Measurements from ENCODE around the gene ING1.
A peak's percentile ranks its signal among the peaks of the same experiment; 100 is the strongest.

ING1 gene

DNA sequence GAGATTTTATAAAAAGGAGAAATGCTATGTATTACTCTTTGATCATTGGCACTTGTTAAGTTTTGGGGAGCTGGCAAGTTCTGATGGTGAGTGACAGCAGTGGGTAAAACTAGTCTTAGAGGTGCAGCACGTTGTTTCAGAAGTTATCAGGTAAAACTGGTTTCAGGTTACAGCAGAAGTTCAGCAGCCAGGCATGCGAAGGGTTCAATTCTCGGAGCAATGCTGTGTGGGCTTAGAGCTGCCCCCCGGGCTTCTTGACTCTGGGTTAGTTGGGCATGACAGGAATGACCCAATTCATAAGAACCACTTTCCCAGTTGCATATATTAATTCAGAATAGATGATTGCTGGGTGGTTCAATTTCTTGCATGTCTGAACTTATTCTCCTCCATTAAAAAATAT lies 34.8 kb downstream of the ING1 start:
- TF ChIP-seq, protein P1, sequence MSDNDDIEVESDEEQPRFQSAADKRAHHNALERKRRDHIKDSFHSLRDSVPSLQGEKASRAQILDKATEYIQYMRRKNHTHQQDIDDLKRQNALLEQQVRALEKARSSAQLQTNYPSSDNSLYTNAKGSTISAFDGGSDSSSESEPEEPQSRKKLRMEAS (IDR thresholded peaks at IDR 0.05; ENCODE audit: low read depth, low read length) = no peak
- TF ChIP-seq MYC (IDR thresholded peaks at IDR 0.05; ENCODE audit: low read depth, low read length) = no peak
- TF ChIP-seq, protein P2, sequence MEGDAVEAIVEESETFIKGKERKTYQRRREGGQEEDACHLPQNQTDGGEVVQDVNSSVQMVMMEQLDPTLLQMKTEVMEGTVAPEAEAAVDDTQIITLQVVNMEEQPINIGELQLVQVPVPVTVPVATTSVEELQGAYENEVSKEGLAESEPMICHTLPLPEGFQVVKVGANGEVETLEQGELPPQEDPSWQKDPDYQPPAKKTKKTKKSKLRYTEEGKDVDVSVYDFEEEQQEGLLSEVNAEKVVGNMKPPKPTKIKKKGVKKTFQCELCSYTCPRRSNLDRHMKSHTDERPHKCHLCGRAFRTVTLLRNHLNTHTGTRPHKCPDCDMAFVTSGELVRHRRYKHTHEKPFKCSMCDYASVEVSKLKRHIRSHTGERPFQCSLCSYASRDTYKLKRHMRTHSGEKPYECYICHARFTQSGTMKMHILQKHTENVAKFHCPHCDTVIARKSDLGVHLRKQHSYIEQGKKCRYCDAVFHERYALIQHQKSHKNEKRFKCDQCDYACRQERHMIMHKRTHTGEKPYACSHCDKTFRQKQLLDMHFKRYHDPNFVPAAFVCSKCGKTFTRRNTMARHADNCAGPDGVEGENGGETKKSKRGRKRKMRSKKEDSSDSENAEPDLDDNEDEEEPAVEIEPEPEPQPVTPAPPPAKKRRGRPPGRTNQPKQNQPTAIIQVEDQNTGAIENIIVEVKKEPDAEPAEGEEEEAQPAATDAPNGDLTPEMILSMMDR (IDR thresholded peaks at IDR 0.05; ENCODE audit: low read depth, low read length) = no peak
- no peak for TF ChIP-seq POLR2A (IDR thresholded peaks at IDR 0.05; ENCODE audit: extremely low read depth, insufficient read length)

DNA sequence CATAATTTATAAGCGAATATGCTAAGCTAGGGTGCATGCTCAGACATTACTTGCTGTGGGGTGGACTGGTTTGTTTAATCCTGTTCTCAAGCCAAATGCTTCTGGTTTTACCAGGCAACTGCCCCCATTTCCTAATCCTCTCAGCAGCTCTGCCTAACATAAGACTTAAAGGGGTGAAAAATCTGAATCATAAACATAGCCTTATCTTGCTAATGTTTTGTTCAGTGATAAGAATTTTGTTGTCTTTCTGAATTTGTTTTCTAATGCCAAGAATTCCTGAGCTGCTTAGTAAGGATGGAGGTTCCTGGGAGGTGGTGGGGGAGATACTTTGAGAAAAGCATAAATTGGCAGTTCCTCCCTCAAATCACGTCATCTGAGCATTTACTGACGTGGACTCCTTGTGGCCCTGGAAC lies 42.7 kb downstream of the ING1 start:
- TF ChIP-seq, protein P1 (IDR thresholded peaks at IDR 0.05; ENCODE audit: low read depth, low read length) = no peak
- no peak for TF ChIP-seq POLR2A (IDR thresholded peaks at IDR 0.05; ENCODE audit: extremely low read depth, insufficient read length)
- TF ChIP-seq MYC (IDR thresholded peaks at IDR 0.05; ENCODE audit: low read depth, low read length) = no peak
- DNase-seq (ENCODE audit: low read depth) = no peak
- H3K4me3 ChIP-seq (ENCODE audit: low read depth, low read length) = no peak overlapping the region

More for the DNA sequence above, 34.8 kb downstream of the ING1 start:
- DNase-seq (ENCODE audit: low read depth) = no peak
- no peak overlapping the region for H3K4me3 ChIP-seq (ENCODE audit: low read depth, low read length)

DNA sequence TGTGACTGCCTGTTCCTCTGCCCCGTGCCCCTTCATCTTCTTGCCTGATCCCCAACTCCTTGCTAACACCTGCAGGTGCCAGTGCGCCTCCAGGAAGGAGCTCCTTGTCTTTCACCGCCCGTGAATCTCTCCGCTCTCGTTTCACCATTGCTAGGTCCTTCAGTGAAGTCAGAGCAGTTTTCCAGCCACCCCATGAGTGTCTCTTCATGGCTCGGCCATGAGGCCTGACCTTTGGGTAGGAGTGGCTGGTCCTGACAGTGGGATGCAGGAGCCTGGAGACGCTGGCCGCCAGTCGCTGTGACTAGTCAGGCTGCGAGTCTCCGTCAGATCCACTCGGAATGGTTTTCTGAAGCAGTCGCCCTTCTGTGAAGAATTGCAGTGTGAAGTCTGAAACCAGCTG lies 43.8 kb downstream of the ING1 start:
- TF ChIP-seq POLR2A (IDR thresholded peaks at IDR 0.05; ENCODE audit: extremely low read depth, insufficient read length) = no peak
- TF ChIP-seq, protein P2 (IDR thresholded peaks at IDR 0.05; ENCODE audit: low read depth, low read length) = no peak
- no peak for TF ChIP-seq MYC (IDR thresholded peaks at IDR 0.05; ENCODE audit: low read depth, low read length)
- TF ChIP-seq, protein P1 (IDR thresholded peaks at IDR 0.05; ENCODE audit: low read depth, low read length) = no peak
- H3K4me3 ChIP-seq (ENCODE audit: low read depth, low read length) = no peak overlapping the region
- no peak for DNase-seq (ENCODE audit: low read depth)

DNA sequence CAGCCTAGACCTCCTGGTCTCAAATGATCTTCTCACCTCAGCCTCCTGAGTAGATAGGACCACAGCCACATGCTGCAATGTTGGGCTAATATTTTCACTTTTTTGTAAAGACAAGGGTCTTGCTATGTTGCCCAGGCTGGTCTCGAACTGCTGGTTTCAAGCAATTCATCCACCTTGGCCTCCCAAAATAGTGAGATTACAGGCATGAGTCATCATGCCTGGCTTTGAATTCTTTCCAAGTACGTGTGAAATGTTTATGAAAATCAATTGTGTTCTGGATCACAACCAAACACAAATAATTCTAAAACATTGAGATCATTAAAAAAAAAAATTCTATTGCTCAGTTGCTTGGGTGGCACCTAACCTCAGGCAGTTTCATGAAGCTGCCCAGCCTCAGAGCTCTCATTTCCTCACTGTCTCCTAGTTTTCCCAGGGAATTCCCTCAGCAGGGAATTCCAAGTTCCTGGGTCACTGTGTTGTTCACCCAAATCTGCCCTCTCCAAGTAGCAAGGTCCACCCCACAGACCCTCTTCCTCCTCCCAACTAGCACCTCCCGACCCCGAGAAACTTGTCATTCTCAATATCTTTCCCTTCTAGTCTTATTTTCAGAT lies 44.8 kb downstream of the ING1 start:
- no peak for DNase-seq (ENCODE audit: low read depth)
- TF ChIP-seq MYC (IDR thresholded peaks at IDR 0.05; ENCODE audit: low read depth, low read length) = no peak
- TF ChIP-seq, protein P2 (IDR thresholded peaks at IDR 0.05; ENCODE audit: low read depth, low read length) = no peak
- TF ChIP-seq, protein P1 (IDR thresholded peaks at IDR 0.05; ENCODE audit: low read depth, low read length) = no peak
- TF ChIP-seq POLR2A (IDR thresholded peaks at IDR 0.05; ENCODE audit: extremely low read depth, insufficient read length) = no peak

DNA sequence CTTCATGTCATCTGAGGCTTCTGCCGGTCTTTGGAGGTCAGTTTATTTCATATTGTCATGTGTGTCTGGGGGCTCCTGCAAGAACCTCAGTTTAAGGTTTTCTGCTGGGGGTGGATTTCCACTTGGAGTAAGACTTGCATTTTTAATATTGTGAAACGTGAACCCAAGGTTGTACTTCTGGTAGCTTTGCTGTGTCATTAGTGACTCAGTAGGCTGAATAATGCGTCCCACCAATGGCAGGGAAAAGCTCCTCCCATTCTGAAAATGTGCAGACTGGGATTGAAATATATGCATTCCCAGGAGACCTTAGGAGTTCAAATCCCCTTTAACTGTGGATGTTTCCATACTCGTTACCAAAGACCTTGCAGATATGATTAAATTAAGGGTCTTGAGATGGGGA lies 46.2 kb downstream of the ING1 start:
- TF ChIP-seq, protein P2 (IDR thresholded peaks at IDR 0.05; ENCODE audit: low read depth, low read length) = no peak
- TF ChIP-seq POLR2A (IDR thresholded peaks at IDR 0.05; ENCODE audit: extremely low read depth, insufficient read length) (no peak), MYC (IDR thresholded peaks at IDR 0.05; ENCODE audit: low read depth, low read length) (no peak)
- TF ChIP-seq, protein P1 (IDR thresholded peaks at IDR 0.05; ENCODE audit: low read depth, low read length) = no peak
- DNase-seq (ENCODE audit: low read depth) = peak; percentile 6
- no peak overlapping the region for H3K4me3 ChIP-seq (ENCODE audit: low read depth, low read length)

More for the DNA sequence above, 44.8 kb downstream of the ING1 start:
- H3K4me3 ChIP-seq (ENCODE audit: low read depth, low read length) = no peak overlapping the region

DNA sequence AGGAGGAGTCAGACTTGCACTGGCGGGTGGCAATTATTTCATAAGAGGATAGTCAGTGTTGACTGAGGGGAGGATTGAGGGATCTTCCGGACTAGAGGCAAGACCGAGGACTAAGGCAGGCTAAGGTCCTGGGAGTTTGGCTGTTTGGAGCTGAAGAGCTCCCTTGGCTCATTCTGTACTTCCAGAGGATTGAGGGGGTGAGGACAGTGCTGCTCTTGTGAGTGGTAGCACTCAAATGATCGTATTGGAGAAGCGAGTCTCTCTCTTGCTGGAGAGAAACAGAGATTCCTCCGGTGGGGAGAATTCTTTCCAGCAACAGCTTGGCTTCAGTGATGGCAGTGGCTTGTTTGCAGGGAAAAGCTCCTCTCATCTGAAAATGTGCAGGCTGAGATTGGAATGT lies 47.1 kb downstream of the ING1 start:
- no peak overlapping the region for H3K4me3 ChIP-seq (ENCODE audit: low read depth, low read length)
- no peak for DNase-seq (ENCODE audit: low read depth)
- TF ChIP-seq, protein P1 (IDR thresholded peaks at IDR 0.05; ENCODE audit: low read depth, low read length) = no peak
- TF ChIP-seq, protein P2 (IDR thresholded peaks at IDR 0.05; ENCODE audit: low read depth, low read length) = no peak
- TF ChIP-seq MYC (IDR thresholded peaks at IDR 0.05; ENCODE audit: low read depth, low read length) (no peak), POLR2A (IDR thresholded peaks at IDR 0.05; ENCODE audit: extremely low read depth, insufficient read length) (no peak)

Data from NB4 (cell line).